Measurements from ENCODE around the gene LIPF. TPM values are rescaled to one million over a fixed set of nuclear protein-coding genes. Genes with fewer than 3 reads are reported as not detected.

The LIPF gene
- total RNA-seq, 1 donor from 2014 or later, result not detected

Other genes with a start within 250 kb of the LIPF start
- 5.5 TPM for gene RNLS, start 81.1 kb upstream of the LIPF start, total RNA-seq
- 0.13 TPM for gene LIPJ, start 77.7 kb upstream of the LIPF start, total RNA-seq
- not detected for gene LIPK, start 41.8 kb downstream of the LIPF start, total RNA-seq
- gene LIPN, start 95.6 kb downstream of the LIPF start, total RNA-seq, result 0.31 TPM
- gene LIPM, start 138.3 kb downstream of the LIPF start, total RNA-seq, result not detected
- not detected for gene ANKRD22, start 187.4 kb downstream of the LIPF start, total RNA-seq
- 13.6 TPM for gene STAMBPL1, start 215.8 kb downstream of the LIPF start, total RNA-seq